NCI-H460 (cell line): Measurements from ENCODE around the gene METTL13. TPM values are rescaled to one million over a fixed set of nuclear protein-coding genes. Genes with fewer than 3 reads are reported as not detected.
"Not testable (repeated sequence)": the region's sequence is repeated elsewhere in the genome, so short reads cannot be mapped to it uniquely, and the experiment has no call there.

Experiments
- DNase-seq: peaks from one replicate; pipeline ENCODE4 v3.0.0-alpha.2; 2016; ENCODE audit warnings: low read depth; ENCODE audit errors: extremely low read depth
- total RNA-seq: library from RNA; depleted of rRNA; stranded (reverse); fragments of >200 nt; shearing (Covaris generic); gene quantifications from 2 replicates; pipeline ENCODE4 v1.2.3, GENCODE V29; 2014

Gene METTL13
- total RNA-seq, 1 experiment from 2014 or later = 41.5 TPM

- no peak for DNase-seq
Observed at GRCh38 chr1:171763764-171764163, 17.7 kb upstream of the METTL13 start.

GRCh38 chr1:171769171-171769570 lies 12.3 kb upstream of the METTL13 start:
- DNase-seq = no peak

- no peak for DNase-seq
Observed at GRCh38 chr1:171769754-171770153, 11.7 kb upstream of the METTL13 start.

GRCh38 chr1:171772312-171772711 lies 9.1 kb upstream of the METTL13 start:
- no peak for DNase-seq

GRCh38 chr1:171780583-171781175 lies 781 bp upstream of the METTL13 start:
- no peak for DNase-seq

GRCh38 chr1:171783816-171784530 lies 2.5 kb downstream of the METTL13 start:
- no peak for DNase-seq

- no peak for DNase-seq
Observed at GRCh38 chr1:171784784-171785183, 3.3 kb downstream of the METTL13 start.

GRCh38 chr1:171785766-171786165 lies 4.3 kb downstream of the METTL13 start:
- DNase-seq = no peak

GRCh38 chr1:171786534-171786933 lies 5.1 kb downstream of the METTL13 start:
- no peak for DNase-seq

- no peak for DNase-seq
Observed at GRCh38 chr1:171787686-171788480, 6.4 kb downstream of the METTL13 start.

GRCh38 chr1:171788696-171789095 lies 7.2 kb downstream of the METTL13 start:
- no peak for DNase-seq

GRCh38 chr1:171790318-171790717 lies 8.9 kb downstream of the METTL13 start:
- no peak for DNase-seq

- DNase-seq = no peak
Observed at GRCh38 chr1:171792656-171793369, 11.4 kb downstream of the METTL13 start.

- no peak for DNase-seq
Observed at GRCh38 chr1:171793636-171794035, 12.2 kb downstream of the METTL13 start.

GRCh38 chr1:171794085-171794484 lies 12.6 kb downstream of the METTL13 start:
- no peak for DNase-seq

- DNase-seq = no peak
Observed at GRCh38 chr1:171796592-171796991, 15.1 kb downstream of the METTL13 start.

- DNase-seq = no peak
Observed at GRCh38 chr1:171798311-171798710, 16.9 kb downstream of the METTL13 start.

- no peak for DNase-seq
Observed at GRCh38 chr1:171798765-171799164, 17.3 kb downstream of the METTL13 start.

- no peak for DNase-seq
Observed at GRCh38 chr1:171799166-171799565, 17.7 kb downstream of the METTL13 start.

GRCh38 chr1:171799698-171800097 lies 18.2 kb downstream of the METTL13 start:
- DNase-seq = not testable (repeated sequence)

- DNase-seq = no peak
Observed at GRCh38 chr1:171800342-171800741, 18.9 kb downstream of the METTL13 start.
